Measurements from ENCODE around the gene FAM163A.

DNA sequence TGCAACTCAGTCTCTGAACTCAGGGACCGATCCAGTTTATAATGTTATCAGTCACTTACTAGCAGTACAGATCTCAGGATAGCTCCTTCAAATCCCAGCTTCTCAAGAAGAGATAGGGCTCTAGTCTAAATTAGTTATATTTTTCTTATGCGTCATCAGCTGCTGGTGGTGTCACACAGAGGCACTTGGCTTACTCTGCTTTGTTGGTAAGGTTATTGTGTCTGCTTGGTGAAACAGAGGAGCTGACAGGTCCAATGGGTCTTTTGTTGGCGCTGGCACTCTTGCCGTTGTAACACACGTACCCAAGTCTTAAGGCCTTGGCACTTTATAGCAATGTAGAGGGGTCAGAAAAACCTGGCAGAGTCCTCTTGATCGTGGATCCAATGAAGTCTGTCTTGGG lies 122.3 kb downstream of the FAM163A start:
- TF ChIP-seq EZH2 (IDR thresholded peaks at IDR 0.05) (no peak), POLR2AphosphoS5 (IDR thresholded peaks at IDR 0.05; ENCODE audit: borderline replicate concordance, low read depth, low read length) (no peak)

Measured in SK-N-MC (cell line).